ENCODE measurements around the gene ZSCAN20.

The ZSCAN20 gene

GRCh38 chr1:33472269-33472980 lies at the start of gene ZSCAN20:
Gene ZSCAN20 (plus strand): TSS chr1:33472645. CDS start chr1:33479289, 6,644 bp downstream.
- peak within 1 kb of the TSS; percentile 79 for H2AFZ ChIP-seq (ENCODE audit: low read depth, low read length, severe bottlenecking)
- H3K27me3 ChIP-seq (ENCODE audit: low read length), result no peaks in the 10 kb centered on the region
- no peaks in the 10 kb centered on the region for H3K9me3 ChIP-seq (ENCODE audit: insufficient read depth, low read length)
- H3K79me2 ChIP-seq (ENCODE audit: insufficient read depth, low read length), result no peaks in the 10 kb centered on the region; the same call in 1 of the 2 replicates
- H3F3A ChIP-seq (ENCODE audit: insufficient read depth), result no peaks in the 10 kb centered on the region
- TF ChIP-seq EZH2phosphoT487 (conservative IDR thresholded peaks at IDR 0.05; ENCODE audit: low read length) (no peak), CTCF (IDR thresholded peaks at IDR 0.05; ENCODE audit: insufficient read depth, low read length, poor library complexity, severe bottlenecking) (no peak)
- H4K20me1 ChIP-seq (ENCODE audit: low read depth, low read length), result no peaks in the 10 kb centered on the region
- peak within 1 kb of the TSS; percentile 78 for H3K4me3 ChIP-seq (ENCODE audit: insufficient read depth, low read length, poor library complexity, severe bottlenecking)
- peak within 1 kb of the TSS; percentile 63 for H3K4me2 ChIP-seq (ENCODE audit: low read depth, low read length, poor library complexity, severe bottlenecking)
- peak within 1 kb of the TSS; percentile 70 for H3K9ac ChIP-seq (ENCODE audit: low read length)
- no peaks in the 10 kb centered on the region for H3K36me3 ChIP-seq (ENCODE audit: low read length)
- H3K27ac ChIP-seq (ENCODE audit: low read depth, low read length), result no peak within 1 kb of the TSS
- H3K9me2 ChIP-seq (replicated peaks; ENCODE audit: insufficient read depth, low read length), result no peaks in the 10 kb centered on the region

GRCh38 chr1:33424205-33424604 lies 48.2 kb upstream of the ZSCAN20 start:
- Histone ChIP-seq H3K36me3 (ENCODE audit: low read length) (no peaks in the 10 kb centered on the region), H4K20me1 (ENCODE audit: low read depth, low read length) (no peaks in the 10 kb centered on the region), H3K9me3 (ENCODE audit: insufficient read depth, low read length) (no peaks in the 10 kb centered on the region), H2AFZ (ENCODE audit: low read depth, low read length, severe bottlenecking) (no peak overlapping the region), H3K27me3 (ENCODE audit: low read length) (no peaks in the 10 kb centered on the region), H3K9me2 (replicated peaks; ENCODE audit: insufficient read depth, low read length) (no peaks in the 10 kb centered on the region), H3K27ac (ENCODE audit: low read depth, low read length) (no peak overlapping the region), H3F3A (ENCODE audit: insufficient read depth) (no peaks in the 10 kb centered on the region), H3K4me2 (ENCODE audit: low read depth, low read length, poor library complexity, severe bottlenecking) (no peak overlapping the region), H3K9ac (ENCODE audit: low read length) (no peak overlapping the region), H3K4me3 (ENCODE audit: insufficient read depth, low read length, poor library complexity, severe bottlenecking) (no peak overlapping the region), H3K79me2 (ENCODE audit: insufficient read depth, low read length) (no peaks in the 10 kb centered on the region)
- TF ChIP-seq EZH2phosphoT487 (conservative IDR thresholded peaks at IDR 0.05; ENCODE audit: low read length), result no peak
- no peak for TF ChIP-seq CTCF (IDR thresholded peaks at IDR 0.05; ENCODE audit: insufficient read depth, low read length, poor library complexity, severe bottlenecking)

- Histone ChIP-seq H4K20me1 (ENCODE audit: low read depth, low read length) (no peaks in the 10 kb centered on the region), H3K27ac (ENCODE audit: low read depth, low read length) (no peak overlapping the region), H3K79me2 (ENCODE audit: insufficient read depth, low read length) (no peaks in the 10 kb centered on the region), H3K27me3 (ENCODE audit: low read length) (no peaks in the 10 kb centered on the region), H3K9ac (ENCODE audit: low read length) (no peak overlapping the region), H3K9me2 (replicated peaks; ENCODE audit: insufficient read depth, low read length) (no peaks in the 10 kb centered on the region), H2AFZ (ENCODE audit: low read depth, low read length, severe bottlenecking) (no peak overlapping the region), H3F3A (ENCODE audit: insufficient read depth) (no peaks in the 10 kb centered on the region), H3K9me3 (ENCODE audit: insufficient read depth, low read length) (no peaks in the 10 kb centered on the region), H3K4me3 (ENCODE audit: insufficient read depth, low read length, poor library complexity, severe bottlenecking) (no peak overlapping the region), H3K4me2 (ENCODE audit: low read depth, low read length, poor library complexity, severe bottlenecking) (no peak overlapping the region), H3K36me3 (ENCODE audit: low read length) (no peaks in the 10 kb centered on the region)
- no peak for TF ChIP-seq CTCF (IDR thresholded peaks at IDR 0.05; ENCODE audit: insufficient read depth, low read length, poor library complexity, severe bottlenecking)
- TF ChIP-seq EZH2phosphoT487 (conservative IDR thresholded peaks at IDR 0.05; ENCODE audit: low read length), result no peak
Measured at GRCh38 chr1:33424610-33425009, 47.8 kb upstream of the ZSCAN20 start.

All from SU-DHL-6 (cell line).